ENCODE results near the gene UPK3BL2.
"Not testable (repeated sequence)": the region's sequence is repeated elsewhere in the genome, so short reads cannot be mapped to it uniquely, and the experiment has no call there.

DNA sequence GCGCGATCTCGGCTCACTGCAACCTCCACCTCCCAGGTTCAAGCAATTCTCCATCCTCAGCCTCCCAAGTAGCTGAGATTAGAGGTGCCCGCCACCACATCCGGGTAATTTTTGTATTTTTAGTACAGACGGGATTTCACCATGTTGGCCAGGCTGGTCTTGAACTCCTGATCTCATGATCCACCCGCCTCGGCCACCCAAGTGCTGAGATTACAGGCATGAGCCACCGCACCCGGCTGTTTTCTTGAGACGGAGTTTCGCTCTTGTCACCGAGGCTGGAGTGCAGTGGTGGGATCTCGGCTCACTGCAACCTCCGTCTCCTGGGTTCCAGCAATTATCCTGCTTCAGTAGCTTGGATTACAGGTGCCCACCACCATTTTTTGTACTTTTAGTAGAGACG is 45.2 kb downstream of the UPK3BL2 start:
- TF ChIP-seq, protein P1, sequence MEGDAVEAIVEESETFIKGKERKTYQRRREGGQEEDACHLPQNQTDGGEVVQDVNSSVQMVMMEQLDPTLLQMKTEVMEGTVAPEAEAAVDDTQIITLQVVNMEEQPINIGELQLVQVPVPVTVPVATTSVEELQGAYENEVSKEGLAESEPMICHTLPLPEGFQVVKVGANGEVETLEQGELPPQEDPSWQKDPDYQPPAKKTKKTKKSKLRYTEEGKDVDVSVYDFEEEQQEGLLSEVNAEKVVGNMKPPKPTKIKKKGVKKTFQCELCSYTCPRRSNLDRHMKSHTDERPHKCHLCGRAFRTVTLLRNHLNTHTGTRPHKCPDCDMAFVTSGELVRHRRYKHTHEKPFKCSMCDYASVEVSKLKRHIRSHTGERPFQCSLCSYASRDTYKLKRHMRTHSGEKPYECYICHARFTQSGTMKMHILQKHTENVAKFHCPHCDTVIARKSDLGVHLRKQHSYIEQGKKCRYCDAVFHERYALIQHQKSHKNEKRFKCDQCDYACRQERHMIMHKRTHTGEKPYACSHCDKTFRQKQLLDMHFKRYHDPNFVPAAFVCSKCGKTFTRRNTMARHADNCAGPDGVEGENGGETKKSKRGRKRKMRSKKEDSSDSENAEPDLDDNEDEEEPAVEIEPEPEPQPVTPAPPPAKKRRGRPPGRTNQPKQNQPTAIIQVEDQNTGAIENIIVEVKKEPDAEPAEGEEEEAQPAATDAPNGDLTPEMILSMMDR (conservative IDR thresholded peaks at IDR 0.05 in 1 of 2, IDR thresholded peaks at IDR 0.05 in 1 of 2; ENCODE audit: extremely low read depth in 1 of 2, insufficient read depth in 1 of 2, low read depth in 1 of 2, low read length in 2 of 2): not testable (repeated sequence)
- TF ChIP-seq EZH2 (IDR thresholded peaks at IDR 0.05; ENCODE audit: borderline replicate concordance, low read length): not testable (repeated sequence)
